NT2/D1 (cell line): ENCODE measurements around the gene SLC45A1.

ENCODE experiments used
- DNase-seq: peaks from one replicate; pipeline ENCODE4 v3.0.0-alpha.2; 2011; ENCODE audit warnings: low read depth, low spot score
- H3K27me3 ChIP-seq: 2 replicates; pipeline ENCODE4 v1.6.0; 2011; ENCODE audit warnings: mild to moderate bottlenecking; ENCODE audit not compliant: insufficient read length, insufficient read depth
- H3K36me3 ChIP-seq: 2 replicates; pipeline ENCODE4 v1.6.1; 2011; ENCODE audit warnings: mild to moderate bottlenecking, low read length, mixed read lengths; ENCODE audit not compliant: insufficient read depth, insufficient read length
- H3K4me1 ChIP-seq: 2 replicates; pipeline ENCODE4 v1.5.1; 2011; ENCODE audit not compliant: insufficient read depth, insufficient read length
- H3K4me3 ChIP-seq: 2 replicates; pipeline ENCODE4 v1.5.1; 2011; ENCODE audit warnings: low read depth; ENCODE audit not compliant: insufficient read length
- H3K9ac ChIP-seq: 2 replicates; pipeline ENCODE4 v1.6.0; 2011; ENCODE audit warnings: low read depth; ENCODE audit not compliant: insufficient read length
- H3K9me3 ChIP-seq: 2 replicates; pipeline ENCODE4 v1.5.1; 2011; ENCODE audit warnings: mild to moderate bottlenecking, low read length; ENCODE audit not compliant: insufficient read depth
- SUZ12 ChIP-seq: IDR thresholded peaks from 2 replicates; pipeline ENCODE4 v1.6.1; 2011; ENCODE audit not compliant: insufficient read length, insufficient read depth; ENCODE audit errors: extremely low read depth
- YY1 ChIP-seq: IDR thresholded peaks from 2 replicates; pipeline ENCODE4 v1.6.1; 2011; ENCODE audit not compliant: insufficient read length, insufficient read depth
- ZNF274 ChIP-seq: IDR thresholded peaks from 2 replicates; pipeline ENCODE4 v1.6.1; 2011; ENCODE audit warnings: mild to moderate bottlenecking, low read depth, low read length

SLC45A1 gene

DNA sequence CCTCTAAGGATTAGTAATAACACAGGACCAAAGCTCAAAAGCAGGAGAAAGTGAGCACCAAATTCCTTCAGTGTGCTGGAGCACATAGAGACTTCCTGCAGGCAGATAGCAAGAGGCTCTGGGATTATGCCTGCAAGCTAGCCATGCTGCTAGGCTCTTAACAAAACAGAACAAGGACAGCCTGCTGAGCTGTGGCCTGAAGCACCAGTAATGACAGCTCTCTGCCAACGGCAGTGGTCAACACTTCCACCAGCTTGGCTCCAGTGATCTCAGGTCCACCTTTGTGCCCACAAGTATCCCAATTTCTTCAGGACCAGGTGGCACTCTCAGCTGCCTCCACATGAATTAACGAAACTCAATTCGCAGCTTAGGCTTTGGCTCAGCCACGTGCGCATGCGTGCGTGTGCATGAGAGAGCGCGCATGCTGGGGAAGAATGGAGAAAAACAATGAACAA lies 64.2 kb downstream of the SLC45A1 start:
- H3K36me3 ChIP-seq, result peaks cover 29% of the 10 kb centered on the region
- no peak for DNase-seq
- TF ChIP-seq ZNF274, result no peak
- TF ChIP-seq YY1, result no peak
- no peak for TF ChIP-seq SUZ12
- no peaks in the 10 kb centered on the region for H3K27me3 ChIP-seq
- H3K4me1 ChIP-seq, result peaks cover 4% of the 10 kb centered on the region
- no peak overlapping the region for H3K4me3 ChIP-seq
- no peaks in the 10 kb centered on the region for H3K9me3 ChIP-seq
- no peak overlapping the region for H3K9ac ChIP-seq

- TF ChIP-seq SUZ12 (no peak), YY1 (no peak), ZNF274 (no peak)
- DNase-seq, result no peak
Measured at GRCh38 chr1:8382608-8383505, 64.9 kb downstream of the SLC45A1 start.

GRCh38 chr1:8384088-8384487 lies 66.2 kb downstream of the SLC45A1 start:
- H3K9me3 ChIP-seq, result no peaks in the 10 kb centered on the region
- DNase-seq, result no peak
- peaks cover 4% of the 10 kb centered on the region for H3K4me1 ChIP-seq
- no peaks in the 10 kb centered on the region for H3K27me3 ChIP-seq
- H3K4me3 ChIP-seq, result no peak overlapping the region
- peaks cover 30% of the 10 kb centered on the region for H3K36me3 ChIP-seq
- H3K9ac ChIP-seq, result no peak overlapping the region
- TF ChIP-seq SUZ12, result no peak
- TF ChIP-seq YY1, result no peak
- TF ChIP-seq ZNF274, result no peak

More at GRCh38 chr1:8382608-8383505, 64.9 kb downstream of the SLC45A1 start:
- Histone ChIP-seq H3K9me3 (no peaks in the 10 kb centered on the region), H3K4me1 (peaks cover 4% of the 10 kb centered on the region), H3K27me3 (no peaks in the 10 kb centered on the region), H3K36me3 (peaks cover 29% of the 10 kb centered on the region), H3K9ac (no peak overlapping the region), H3K4me3 (no peak overlapping the region)

GRCh38 chr1:8384577-8384976 lies 66.7 kb downstream of the SLC45A1 start:
- TF ChIP-seq SUZ12 (no peak), ZNF274 (no peak), YY1 (no peak)
- DNase-seq, result no peak
- Histone ChIP-seq H3K9ac (no peak overlapping the region), H3K4me3 (no peak overlapping the region), H3K4me1 (peaks cover 2% of the 10 kb centered on the region), H3K27me3 (no peaks in the 10 kb centered on the region), H3K9me3 (no peaks in the 10 kb centered on the region), H3K36me3 (peaks cover 34% of the 10 kb centered on the region)

DNA sequence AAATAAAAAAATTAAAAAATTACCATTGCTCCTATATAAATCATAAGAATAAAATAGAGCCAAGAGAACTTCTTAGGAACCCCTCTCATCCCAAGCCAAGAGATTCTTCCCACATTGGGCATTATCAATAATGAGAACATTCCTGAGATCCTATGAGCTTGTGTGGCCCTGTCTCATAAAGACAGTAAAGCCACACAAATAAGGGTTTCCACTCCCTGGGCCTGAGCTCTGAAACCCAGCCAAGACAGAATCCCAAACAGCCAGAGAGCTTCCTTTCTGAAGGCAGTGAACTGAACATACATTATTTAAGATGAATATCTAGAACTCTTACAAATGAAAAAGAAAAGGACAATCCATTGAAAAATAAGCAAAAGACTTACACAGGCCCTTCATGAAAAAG lies 68.3 kb downstream of the SLC45A1 start:
- DNase-seq, result no peak
- TF ChIP-seq ZNF274 (no peak), YY1 (no peak), SUZ12 (no peak)
- Histone ChIP-seq H3K4me3 (no peak overlapping the region), H3K9ac (no peak overlapping the region), H3K4me1 (peaks cover 2% of the 10 kb centered on the region), H3K36me3 (peaks cover 34% of the 10 kb centered on the region), H3K9me3 (no peaks in the 10 kb centered on the region), H3K27me3 (no peaks in the 10 kb centered on the region)

- Histone ChIP-seq H3K4me3 (no peak overlapping the region), H3K4me1 (no peaks in the 10 kb centered on the region), H3K9me3 (no peaks in the 10 kb centered on the region), H3K9ac (no peak overlapping the region), H3K36me3 (peaks cover 38% of the 10 kb centered on the region), H3K27me3 (no peaks in the 10 kb centered on the region)
- DNase-seq, result no peak
- TF ChIP-seq ZNF274 (no peak), SUZ12 (no peak), YY1 (no peak)
Measured at GRCh38 chr1:8388732-8389562, 71.0 kb downstream of the SLC45A1 start.

DNA sequence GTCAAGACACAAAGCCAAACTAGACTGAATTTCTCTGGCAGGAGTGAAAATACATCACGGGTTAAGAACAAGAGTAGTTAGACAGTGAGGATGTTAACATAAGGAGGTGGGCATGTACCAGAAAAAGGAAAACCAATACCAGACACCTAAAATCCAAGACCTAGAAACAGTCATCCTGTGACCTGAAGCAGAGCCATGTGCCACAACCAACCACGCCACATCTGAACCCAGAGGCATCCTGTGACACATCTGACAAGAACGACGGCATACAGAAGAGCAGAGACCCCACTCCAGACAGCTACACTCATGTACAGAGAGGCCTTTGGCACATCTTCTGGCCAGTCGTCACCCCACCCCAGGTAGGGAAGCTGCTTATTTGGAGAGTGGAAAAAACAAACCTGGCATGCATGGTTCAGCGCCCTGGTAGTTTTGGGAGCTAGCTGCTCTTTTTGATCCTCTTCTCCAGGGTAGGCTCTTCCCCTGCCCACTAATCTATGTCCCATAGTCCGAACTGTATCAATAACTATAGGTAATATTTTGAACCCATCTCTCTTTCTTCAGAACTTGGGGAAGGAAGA lies 72.1 kb downstream of the SLC45A1 start:
- Histone ChIP-seq H3K4me1 (no peaks in the 10 kb centered on the region), H3K4me3 (no peak overlapping the region), H3K9ac (no peak overlapping the region), H3K9me3 (no peaks in the 10 kb centered on the region), H3K36me3 (peaks cover 32% of the 10 kb centered on the region), H3K27me3 (no peaks in the 10 kb centered on the region)
- no peak for TF ChIP-seq ZNF274
- TF ChIP-seq YY1, result no peak
- no peak for TF ChIP-seq SUZ12
- no peak for DNase-seq
